Activated CD4-positive, alpha-beta T cell treated with anti-CD3 and anti-CD28 coated beads, Interleukin-2, Interleukin-4, amounts not matched to agents 100 ng/mL and 50 ng/mL, durations not matched to agents 16 hours and 8 hours (primary cell): ENCODE data around the gene CRACDL.

Experiments
- DNase-seq: peaks from one replicate; pipeline ENCODE4 v3.0.0-alpha.2; 2020; ENCODE audit warnings: low spot score

The CRACDL gene

DNA sequence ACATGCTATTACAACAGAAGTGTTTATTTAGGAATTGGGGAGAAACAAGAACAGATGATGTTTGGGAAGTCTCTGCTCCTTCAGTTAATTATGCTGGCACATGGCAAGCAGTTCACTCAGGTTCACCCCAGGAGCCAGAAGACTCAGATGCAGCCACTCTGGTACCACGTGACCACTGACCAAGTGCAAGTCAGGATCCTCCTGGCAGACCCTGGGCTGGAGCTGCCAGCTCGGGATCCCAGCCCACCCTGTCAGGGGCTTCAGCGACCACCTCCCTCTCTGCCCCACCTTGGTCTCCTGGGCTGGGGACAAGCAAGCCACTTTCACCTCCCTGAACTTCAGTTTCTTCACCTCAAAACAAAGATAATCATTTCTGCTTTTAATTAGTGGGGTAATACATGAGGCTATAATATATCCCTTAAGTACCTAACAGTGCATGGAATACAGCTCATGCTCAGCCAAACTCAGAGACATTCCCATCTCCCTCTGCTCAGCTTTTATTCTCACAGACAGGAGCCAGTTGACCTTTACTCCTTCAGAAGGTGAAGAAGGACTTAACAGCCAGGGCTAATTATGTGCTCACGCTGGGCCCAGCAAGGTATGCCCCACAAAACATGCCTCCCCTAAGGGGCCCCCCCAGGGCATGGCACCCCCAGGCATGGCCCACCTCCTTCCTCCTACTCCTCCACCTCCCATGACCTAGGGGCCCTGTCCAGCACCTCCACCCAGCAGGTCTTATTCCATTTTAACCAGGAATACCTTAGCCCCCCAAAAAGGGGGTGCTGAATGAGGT lies 11.8 kb downstream of the CRACDL start:
- no peak for DNase-seq

DNA sequence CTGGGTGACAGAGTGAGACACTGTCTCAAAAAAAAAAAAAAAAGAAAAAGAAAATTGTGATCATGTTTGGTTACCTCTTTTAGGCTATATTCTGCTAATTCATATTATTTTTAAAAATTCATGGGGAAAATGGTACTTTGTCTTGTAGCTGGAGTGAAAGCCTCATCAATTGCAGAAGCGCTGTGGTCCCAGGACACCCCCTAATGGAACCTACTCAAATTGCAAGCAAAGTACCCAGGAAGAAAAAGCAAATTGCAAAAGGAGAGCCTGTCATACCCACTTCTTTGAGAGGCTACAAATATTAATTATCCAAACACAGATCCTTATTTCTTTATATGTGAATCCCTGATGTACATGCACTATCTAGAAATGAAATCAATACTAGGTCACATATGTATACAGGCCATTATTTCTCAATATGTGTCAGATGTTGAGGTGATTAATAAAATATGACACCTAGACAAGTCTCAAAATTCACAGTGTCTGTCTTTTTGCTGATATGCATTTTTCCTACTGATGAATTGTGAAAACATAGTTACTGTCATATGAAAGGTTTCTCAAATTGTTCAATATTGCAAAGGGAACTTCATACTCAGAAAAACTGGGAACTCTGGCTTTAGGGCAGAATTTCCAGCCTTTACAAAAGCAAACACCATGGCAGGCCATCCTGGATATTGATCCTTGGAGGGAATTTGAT lies 12.6 kb downstream of the CRACDL start:
- no peak for DNase-seq

DNA sequence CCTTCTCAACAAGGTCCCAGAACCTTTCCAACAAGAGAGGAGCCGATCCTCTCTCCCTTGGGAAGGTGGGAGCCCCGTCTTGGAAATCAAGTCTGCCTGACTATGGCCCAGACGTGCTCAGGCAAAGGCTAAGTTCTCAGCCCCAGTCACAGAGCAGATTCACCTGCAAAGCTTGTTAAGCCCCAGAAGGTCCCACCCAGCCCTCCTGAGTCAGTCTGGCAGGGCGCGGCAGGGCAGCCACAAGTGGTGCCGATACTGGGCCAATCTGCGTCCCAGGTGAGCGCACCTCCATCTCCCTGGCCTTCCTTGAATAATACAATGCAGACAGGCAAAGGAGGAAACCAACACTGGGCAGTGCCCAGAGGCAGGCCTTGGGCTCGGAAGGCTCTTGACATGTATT lies 15.0 kb downstream of the CRACDL start:
- DNase-seq = no peak

DNA sequence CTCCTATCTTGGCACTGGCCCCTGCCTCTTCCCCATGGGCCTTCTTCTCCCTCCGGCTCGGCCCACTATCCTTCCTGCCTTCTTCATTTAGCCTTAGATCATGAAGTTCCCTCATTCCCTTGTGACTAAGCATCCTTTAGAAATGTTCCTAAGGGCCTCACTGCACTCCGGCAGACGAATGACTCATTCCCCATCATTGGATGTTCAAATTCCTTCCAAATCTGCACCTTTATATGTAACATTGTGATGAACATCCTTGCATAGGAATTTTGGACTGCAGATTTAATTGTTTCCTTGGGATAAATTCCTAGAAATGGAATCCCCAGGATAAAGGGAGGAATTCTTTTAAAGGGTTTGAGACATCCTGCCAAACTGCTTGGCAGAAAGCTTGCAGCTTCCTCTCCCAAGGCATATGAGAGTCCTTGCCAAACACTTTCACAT lies 19.0 kb downstream of the CRACDL start:
- no peak for DNase-seq

DNA sequence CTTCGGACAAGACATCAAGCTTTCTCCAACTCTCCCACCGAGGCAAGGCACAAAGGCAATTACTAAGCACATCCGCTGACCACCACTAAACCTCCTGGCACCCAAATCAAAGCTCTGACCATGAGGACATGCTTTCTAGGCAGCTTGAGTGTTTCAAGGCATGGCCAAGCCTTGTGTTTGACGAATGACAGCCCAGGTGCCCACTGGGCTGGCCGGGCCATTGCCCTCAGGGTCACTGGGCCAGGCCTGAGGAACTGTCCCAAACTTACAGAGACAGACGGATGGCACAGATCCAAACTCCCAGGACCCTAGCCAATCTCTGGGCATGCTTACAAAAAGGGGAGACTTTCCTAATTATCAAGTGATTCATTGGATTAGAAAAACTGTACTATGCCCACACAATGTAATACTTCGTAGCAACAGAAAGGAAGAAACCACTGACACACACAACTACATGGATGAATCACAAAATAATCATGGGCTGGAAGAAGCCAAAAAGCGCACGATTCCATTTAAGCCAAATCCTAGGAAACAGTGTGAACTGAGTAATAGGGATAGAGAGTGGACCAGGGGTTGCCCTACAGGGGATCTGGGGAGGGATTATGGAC lies 20.2 kb downstream of the CRACDL start:
- no peak for DNase-seq

DNA sequence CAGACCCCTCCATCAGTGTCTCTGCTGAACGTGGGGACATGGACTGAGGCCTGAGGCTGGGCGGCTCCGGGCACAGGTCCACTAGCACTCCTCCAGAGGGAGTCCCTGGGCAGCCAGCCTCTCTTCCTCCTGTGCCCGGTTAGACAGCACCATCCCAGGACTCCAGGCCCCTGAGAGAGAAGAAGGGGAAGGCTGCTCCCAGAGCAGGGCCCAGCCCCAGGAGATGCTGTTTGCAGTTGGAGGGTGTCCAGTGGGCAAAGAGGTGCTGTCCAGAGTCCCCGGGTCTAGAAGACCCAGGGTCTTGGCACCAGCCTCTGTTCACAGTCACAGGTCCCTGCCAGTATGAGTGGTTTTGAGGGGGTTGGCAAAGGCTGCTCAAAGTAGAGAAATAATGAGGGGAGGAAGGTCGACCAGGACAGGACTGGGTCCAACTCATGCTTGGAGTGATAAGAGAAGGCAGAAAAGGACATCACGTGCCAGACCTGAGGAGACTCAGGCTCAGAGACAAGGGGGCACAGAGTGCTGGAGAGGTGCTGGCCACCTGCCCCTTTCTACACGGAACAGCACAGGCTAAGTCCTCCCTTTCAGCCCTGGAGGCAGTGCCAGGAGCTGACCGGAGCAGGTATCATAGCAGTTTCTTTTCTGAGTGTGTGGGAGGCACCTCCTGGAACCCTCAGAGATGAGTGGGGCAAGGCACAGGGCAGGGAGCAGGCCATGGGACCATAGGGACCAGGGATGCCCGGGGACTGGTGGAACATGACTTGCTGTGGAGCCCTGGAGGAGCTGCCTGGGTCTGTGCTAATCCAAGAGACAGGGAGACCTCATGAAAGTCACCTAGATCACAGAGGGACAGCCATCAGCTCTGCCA lies 21.1 kb downstream of the CRACDL start:
- DNase-seq = no peak

DNA sequence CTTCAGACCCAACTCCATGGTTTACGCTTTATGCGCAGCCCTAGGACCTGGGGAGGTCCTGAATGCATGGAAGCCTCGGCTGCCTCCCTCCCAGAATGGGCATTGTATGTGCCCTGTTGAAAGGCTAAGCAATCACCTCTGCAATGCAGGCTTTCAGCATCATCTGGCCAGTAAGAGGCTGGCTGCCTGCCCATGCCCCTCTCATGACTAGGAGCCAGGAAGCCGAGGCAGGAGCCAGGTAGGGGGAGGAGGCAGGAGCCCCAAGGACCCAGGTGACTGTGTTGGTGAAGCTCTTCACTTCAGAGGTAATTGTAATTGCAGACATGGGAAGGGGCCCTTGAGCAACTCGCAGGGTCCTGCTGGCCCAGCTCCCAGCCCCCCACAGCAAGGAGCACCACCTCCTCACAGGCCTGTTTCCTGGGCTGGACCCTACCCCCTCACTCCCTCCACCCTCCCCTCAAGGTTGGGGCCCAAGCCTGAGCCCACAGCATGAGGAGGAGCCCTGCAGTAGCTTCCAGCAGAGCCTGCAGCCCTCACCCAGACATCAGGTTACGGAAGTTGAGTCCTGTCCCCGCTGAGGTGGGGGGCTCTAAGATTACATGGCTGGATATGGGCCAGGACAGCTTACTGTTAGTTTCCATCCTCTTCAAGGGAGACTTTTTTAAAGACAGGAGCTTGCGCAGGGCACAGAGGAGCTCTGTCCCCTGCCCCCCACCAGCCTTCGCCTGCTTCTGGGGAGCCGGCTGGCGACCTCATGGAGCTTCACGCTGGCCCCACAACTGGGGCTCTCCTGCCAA lies 21.9 kb downstream of the CRACDL start:
- no peak for DNase-seq

DNA sequence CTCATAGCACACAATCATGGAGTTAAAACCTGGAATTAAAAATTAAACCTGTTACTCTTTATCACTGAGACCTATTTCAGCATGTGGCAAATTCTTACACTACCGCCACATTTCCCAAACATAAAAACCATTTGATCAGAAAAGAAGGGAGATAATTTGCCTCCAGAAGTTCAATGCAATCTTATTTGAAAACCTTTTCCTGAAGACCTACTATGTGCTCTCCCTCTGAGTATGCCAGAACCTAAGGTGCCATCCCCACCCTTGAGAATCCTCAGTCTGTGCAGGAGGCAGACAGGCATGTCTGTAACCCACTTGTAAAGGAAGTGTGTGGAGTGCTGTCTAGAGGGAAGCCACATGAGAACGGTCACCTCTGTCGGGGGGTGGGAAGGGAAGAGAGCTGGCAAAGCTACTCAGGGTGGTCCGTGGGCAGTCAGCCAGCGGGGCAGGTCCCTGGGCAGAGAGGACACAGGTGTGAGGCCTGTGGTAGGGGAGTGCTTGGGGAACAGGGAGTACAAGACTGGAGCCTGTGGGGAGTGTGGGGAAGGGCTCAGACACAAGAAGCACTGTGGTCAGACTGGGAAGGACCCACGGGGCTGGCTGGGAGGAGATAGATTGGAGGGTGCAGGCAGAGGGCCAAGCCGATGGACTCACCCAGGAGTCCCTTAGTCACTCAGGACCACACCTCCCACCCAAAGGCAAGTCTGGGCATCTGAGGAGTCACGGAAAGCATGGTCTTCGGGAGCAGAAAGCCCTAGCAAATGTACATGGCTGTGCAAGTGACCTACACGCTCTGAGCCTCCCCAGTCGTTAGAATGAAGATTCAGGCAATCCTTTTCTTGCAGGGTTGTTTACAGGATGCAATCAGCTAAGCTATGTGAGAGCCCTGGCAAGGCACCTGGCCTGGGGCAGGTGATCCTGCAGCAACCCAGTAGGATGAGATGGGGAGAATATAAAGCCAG lies 22.8 kb downstream of the CRACDL start:
- DNase-seq = no peak

DNA sequence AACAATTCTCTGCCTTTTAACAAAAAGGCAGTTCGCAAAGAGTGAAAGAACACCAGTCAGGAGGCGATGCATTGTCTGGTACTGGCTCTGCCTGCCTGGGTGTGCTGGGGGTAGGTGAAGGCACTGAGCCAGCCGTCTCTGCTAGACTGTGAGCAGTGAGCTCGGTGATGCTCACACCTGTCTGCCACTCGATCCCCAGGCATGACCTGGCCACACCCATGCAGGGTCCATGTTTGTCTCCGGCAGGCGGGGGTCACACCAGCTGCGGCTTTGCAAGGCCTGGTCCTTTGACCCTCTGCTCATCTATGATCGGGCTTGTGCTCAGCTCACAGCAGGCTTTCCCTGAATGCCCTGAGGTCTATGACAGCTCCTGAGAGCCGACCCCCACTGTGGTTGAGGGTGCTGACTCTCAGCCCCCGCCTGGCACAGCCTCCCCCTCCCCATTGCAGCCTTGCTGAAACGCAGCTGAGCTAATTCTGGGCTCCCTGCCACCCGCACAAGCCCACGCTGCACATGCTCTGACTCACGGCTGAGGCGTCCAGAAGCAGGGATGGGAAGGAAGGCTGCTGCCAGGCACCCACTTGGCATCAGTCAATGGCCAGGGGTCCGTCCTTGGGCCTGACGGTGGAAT lies 23.7 kb downstream of the CRACDL start:
- no peak for DNase-seq

DNA sequence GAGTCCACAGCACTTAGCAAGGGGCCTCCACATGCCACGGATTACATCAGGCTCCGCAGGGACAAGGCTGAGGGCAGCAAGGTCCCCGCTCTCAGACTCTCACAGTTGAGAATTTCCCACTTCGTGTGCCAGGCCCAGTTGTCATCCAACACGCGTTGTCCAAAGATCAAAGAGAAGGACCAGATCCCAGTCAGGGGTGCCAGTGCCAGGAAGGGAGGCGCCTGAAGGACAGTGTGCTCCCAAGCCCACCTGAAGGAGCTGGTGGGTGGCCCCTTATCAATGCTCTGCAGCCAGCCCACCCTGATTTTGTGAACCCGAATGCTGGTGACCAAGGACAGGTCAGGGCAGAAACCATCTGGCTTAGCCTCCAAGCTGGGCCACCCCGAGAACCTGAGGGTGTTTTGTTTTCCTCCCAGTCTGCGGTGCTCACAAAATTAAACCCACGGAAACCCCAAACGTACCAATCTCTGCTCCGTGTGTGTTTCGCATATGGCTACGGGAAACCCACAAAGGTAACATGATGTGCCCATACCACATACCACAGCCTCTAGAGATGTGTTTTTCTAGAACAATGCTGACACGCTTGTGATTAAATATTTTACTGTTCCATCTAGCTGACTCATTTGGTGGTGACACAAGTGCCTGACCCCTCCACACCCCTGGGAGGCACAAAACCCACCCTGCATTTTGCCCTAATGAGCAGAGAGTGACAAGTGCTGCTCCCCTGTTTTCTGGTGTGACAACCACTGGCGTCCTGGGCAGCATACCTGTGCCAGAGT lies 24.5 kb downstream of the CRACDL start:
- peak; percentile 65 for DNase-seq

DNA sequence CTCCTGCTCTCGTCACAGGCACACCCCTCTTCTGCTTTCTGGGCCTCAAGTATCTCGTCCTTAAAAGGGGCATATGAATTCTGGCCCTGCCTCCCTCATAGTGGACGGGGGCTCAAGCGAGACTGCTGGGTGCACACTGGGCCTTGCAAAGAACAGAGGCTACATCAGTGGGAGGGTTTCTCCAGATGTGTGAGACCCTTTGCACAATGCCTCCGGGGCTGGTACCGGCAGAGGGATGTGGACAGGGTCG lies 25.0 kb downstream of the CRACDL start:
- no peak for DNase-seq

DNA sequence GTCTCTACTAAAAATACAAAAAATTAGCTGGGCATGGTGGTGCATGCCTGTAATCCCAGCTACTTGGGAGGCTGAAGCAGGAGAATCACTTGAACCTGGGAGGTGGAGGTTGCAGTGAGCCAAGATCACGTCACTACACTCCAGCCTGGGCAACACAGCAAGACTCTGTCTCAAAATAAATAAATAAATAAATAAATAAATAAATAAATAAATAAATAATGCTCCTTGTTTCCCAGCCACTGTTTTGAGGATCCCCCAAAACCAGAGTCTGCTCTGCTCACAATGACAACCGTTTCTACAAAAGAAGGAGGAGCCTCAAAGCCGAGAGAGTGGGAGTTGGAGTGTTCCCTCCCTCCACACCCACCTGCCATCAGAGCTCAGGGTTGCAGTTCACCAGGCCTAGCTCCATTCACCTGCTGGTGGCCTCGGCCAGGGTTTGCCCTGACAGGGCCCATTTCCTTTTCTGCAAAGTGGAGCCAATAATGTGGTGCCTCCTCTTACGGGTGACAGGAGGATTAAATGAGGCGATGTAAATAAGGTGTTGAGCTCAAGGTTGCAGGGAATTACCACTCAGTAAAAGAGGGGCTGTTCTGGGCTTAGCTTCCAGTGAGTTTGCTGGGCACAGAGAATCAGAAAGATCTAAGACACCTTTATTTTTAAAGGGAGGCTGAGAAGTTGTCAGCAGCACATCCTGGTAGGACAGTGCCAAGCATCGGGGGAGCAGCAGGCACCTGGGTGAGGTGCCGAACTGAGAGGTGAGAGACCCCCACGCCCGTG lies 25.5 kb downstream of the CRACDL start:
- DNase-seq = no peak

DNA sequence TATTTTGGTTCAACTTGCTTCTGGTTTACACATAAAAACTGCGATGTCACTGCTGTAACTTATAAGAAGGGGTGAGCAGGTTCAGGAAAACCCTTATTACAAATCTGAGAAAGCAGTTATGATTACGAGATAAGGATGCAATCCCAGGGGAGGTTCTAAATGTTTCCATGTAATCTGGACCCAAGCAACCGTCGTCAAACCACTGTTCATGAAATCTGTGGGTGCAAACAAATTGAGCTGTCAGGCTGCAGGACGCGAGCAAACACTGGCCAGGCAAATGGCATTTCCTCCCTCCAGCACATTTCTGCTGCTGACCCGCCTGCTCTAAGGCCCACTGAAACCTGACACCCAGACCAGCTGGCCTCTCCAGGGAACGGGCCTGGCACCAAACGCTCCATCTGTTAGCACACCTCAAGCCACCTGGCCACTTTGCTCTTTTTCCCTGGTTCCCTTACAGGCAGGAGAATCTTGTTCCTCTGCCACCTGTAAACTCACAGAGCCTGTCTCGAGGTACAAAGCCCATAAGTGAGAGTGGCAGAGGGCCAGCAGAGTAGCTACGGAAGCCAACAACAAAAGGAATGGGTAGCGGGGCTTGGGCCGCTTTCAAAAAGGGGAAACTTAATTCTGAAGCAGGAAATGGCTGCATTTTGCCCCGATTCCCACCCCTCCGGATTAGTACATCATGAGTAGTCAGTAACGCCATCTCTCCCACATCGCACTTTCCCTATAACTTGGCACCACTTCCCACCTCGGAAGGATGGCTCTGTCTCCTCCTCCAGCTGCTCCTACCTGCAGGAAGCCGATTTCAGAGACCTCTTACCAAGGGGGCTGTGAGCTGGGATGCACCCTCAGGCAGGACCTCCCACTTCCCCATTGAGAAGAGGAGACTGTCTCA lies 26.5 kb downstream of the CRACDL start:
- DNase-seq = peak; percentile 20

DNA sequence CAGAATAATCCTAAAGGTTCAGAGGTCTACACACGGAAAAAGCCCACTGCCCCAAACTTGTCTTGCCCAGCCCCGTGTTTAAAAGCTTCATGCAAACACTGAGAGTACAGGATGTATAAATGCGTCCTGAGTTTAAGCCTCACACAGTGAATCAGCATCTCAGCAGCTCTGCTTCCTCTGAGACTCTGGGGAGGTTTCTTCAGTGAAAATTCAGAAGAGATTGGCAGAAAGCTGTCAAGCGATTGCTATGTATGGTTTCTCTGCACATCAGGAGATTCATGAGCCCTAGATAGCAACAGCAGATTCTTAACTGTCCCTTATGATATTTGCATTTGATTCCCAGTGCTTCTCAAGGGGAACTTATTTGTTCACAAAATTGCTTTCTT lies 27.1 kb downstream of the CRACDL start:
- DNase-seq = peak; percentile 35

DNA sequence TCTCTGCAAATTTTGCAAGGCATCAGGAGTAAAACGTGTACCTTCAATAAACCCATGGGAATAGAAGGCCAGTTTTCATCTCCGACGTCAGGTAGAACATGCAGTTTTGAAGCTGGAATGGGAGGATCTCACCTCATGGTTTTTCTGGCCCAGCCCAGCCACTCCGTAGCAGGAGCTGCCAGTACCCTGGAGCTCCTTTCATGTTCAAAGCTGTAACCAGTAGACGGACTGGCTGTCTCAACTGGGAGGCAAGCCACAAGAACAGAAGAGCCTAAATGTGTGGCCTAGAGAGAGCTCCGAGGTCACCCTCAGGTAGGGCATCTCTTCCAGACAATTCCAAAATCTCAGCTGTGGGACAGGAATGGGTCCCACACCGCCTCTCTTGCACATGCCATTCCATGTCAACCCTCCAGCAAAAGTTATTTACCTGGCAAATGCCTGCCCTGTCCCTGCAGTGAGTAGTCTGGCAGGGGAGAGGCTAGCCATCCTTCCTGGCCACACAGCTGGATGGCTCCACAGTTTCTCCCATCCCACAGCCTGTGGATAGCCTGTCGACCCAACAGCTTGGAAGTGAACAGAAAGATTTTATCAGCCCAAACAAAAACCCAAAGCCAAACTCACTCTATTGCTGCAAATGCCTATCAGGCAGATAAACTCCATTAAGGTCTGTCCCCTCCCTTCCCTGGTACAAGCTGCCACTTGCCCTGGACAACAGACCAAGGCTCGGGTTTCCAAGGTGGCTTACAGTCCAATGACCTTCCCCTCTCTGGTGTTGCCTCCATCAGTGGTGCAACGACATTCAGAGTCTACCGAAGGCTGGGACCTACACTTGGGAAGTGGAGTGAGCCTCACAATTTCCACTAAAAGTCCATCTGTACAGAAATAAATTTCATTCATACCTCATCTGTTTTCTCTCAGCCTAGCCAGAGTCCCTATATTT lies 27.8 kb downstream of the CRACDL start:
- no peak for DNase-seq

DNA sequence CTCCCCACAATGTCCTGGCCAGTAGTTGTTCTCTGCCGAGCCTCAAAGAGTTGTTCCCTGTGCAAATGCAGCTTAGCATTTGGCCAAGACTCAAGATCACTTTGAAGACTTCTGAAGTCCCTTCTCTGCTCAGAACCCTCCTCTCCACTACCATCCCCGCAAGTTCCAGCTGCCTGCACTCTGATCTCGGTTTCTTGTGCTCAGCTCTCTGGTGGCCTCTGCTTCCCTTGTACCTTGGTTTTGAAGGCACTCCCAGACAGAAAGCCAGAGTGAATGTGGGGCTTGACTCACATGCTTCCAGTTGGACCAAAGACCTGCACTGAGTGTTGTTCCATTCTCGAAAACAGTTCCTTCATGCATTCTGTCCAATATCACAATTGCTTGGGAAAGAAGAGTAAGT lies 28.6 kb downstream of the CRACDL start:
- no peak for DNase-seq
